SH-SY5Y (cell line): ENCODE measurements around the gene LAPTM5.

Experiments used
- GATA2 ChIP-seq: IDR thresholded peaks from 2 replicates; pipeline ENCODE4 v1.6.1; 2011; ENCODE audit warnings: mild to moderate bottlenecking, low read depth, low read length
- GATA3 ChIP-seq: IDR thresholded peaks from 2 replicates; pipeline ENCODE4 v1.6.1; 2011; ENCODE audit warnings: low read depth, mild to moderate bottlenecking, low read length, moderate library complexity

- TF ChIP-seq GATA2, result no peak
- no peak for TF ChIP-seq GATA3
Measured at GRCh38 chr1:30704271-30704670, 53.3 kb downstream of the LAPTM5 start.
